CD1c-positive myeloid dendritic cell (primary cell): ENCODE measurements around the gene ADARB2.

Experiments used
- DNase-seq: peaks from one replicate; pipeline ENCODE4 v3.0.0-alpha.2; 2016; ENCODE audit errors: extremely low spot score

ADARB2 gene

DNA sequence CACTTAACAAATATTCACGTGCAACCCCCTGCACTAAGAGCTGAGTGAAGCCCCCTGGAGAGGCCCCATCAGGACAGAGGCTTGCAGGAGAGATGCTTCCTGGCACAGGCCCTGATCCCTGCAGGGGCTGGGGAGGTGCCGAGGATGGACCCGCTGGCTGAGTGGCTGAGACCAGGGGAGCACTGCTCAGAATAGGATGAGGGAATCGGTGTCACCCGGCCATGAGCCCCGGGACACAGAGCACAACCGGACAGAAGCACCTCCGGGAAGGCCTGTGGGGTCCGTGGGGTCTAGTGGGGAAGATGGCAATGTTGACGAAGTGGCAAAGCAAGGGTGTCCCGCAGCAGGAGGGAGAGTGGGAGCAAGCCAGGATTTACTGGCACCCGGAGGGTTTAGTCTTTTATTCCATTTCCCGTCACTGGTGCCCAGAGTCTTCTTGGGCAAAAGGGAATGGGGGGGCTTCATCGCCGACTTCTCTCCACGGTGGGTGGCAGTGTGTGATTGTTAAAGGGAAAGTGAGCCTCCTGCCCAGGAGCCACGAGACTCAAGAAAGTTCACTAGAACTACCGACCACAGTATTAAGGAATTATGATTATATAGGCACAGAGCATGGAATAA is 140.7 kb downstream of the ADARB2 start:
- no peak for DNase-seq

DNA sequence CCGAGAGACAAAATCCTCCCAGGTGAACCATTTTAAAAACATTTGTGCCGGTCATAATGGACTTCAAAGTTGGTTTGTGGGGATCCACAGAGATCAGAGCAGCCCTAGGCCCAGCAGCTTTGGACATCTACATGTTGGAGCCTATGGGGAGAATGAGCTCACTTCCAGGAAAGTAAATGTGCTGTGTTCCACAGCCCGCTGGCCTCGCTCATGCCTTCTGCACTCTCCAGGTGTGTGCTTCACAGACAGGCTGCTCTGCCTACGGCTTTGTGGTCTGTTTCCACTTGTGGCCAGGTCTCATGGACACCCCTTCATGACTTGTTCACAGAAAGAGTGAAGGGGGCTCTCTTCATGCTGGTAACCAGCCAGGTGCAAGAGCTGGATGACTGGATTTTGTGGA is 141.6 kb downstream of the ADARB2 start:
- DNase-seq, result no peak

DNA sequence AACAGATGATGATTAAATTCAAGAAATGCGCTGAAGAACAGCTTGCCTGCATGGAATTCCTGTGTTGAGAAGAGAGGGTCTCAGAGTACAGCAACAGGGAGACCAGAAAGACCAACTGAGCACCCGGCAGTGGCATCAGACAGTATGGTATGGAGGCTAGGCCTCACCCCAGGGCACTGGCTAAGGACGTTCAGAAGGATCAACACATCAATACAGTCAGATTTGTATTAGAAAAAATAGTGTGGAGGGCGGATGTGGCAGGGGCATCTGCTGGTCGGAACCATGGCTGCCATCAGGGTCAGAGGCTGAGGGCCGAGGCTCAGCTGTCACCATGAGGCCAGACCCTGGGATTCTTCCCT is 142.1 kb downstream of the ADARB2 start:
- DNase-seq, result no peak

DNA sequence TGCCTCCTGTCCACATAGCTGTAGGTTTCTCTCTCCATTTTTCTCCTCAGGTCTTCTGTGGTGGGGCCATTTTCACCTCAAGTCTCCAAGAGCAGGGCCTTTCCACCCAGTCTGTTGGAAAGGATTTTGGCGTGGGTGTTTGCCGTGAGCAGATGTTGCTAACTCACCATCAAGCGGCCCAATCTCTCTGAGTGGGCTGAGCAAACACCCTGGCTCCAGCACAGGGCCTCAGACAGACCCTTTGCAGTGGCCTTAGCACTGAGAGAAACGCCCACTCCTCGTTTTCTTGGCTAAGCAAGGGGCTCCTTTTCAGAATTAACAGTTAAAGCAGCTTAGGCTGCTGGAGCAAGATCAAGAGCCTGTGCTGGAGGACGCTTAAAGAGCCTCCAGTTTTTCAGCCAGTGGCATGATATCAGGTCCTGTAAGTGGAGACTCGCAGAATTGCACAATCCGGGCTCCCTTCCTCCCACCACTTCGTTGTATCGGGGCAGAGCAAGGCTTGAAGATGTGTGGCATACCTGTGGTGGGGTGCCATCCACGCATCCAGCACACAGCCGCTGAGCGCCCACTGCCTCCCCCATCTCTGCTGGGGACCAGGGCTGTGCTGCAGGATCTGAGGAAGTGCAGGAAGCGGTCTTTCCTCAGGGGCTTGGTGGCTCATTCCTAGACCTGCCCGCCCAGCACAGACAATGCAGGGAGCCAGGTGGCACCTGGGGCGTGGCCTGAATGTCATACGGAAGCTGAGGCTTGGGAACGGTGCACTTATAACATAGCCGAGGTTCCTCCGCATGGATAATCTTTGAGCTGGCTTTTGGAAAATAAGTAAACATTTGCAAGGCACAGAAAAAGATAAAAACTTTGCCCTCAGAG is 142.7 kb downstream of the ADARB2 start:
- DNase-seq, result no peak

DNA sequence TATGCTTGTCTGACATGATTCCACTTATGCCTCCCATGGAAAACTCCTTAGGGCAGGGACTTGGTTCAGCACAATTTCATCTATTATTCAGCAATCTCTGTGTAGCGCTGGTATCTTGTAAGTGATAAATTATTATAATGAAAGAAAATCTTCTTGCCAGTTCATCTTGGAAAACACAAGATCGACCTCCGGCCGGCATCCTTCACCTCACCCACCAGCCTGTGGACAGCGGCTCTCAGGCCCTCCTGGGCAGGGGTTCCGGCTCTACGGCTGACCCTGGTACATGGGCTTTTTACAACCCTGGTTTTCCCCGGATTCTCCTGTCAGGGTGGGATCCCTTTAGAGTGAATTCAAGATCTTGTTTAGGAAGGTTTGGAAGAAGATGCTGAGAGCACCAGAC is 145.6 kb downstream of the ADARB2 start:
- no peak for DNase-seq

DNA sequence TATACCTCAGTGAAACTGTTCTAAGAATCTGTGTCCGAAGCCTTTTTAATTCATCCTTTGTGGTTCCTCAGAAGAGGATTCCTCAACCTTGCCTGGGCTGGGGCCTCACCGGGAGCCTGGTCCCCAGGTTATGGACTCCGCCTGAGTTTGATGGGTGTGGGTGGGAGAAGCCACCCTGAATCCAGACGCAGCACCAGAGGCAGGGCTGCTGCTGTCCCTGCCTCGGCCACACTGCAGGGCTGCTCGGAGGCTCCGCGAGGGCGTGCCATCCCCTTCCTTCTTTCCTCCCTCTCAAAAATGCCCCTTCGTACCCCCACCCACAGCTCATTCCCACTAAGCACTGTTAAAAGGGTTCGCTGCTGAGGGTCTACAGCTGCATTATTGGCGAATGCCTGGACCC is 146.3 kb downstream of the ADARB2 start:
- no peak for DNase-seq

DNA sequence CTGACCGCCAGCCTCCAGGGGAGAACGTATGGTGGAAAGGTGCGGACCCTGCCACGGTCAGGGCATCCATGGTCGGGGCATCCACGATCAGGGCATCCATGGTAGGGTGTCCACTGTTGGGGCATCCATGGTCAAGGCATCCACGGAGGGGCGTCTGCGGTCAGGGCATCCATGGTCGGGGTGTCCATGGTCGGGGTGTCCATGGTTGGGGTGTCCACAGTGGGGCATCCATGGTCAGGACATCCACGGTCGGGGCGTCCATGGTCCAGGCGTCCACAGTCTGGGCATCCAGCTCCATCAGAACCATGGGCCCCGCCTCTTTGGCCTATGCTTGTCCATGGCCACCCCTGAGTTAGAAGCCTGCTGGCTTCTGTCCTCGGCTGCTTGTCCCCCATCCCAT is 148.1 kb downstream of the ADARB2 start:
- DNase-seq, result no peak

DNA sequence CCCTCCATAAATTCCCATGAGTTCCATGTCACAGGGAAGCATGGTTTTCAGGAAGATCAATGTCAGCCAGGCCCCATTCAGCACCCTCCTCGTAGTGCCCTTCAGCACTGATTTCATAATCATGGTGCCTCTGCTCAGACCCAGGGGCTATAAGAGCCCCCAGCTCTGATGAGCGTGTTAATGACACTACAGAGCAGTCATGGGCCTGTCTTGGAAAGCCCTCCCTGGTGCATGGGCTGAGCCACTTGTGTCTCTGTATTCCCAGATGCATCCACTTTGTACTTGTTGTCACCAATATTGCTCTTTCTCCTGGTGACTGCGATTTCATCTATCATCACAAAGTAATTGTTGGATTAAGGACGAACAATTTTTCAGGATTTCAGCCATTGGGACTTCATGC is 154.6 kb downstream of the ADARB2 start:
- DNase-seq, result no peak

DNA sequence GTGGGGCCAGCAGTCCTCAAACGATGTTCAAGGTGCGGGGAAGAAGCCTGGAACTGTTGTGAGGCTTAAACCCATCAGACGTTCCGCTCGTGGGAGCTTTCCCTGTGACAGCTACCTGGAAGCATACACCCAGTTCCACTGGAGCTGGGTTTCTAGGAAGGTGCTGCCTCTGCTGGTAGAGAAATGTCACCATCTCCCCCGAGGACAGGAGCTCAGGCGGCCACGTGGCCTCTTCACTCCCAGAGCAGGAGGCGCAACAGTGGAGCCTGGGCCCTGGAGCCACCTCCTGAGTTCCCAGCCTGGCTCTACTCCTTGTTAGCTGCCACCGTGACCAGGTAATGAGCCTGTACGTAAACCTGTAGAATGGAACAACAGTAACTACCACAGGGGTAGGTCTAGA is 156.1 kb downstream of the ADARB2 start:
- no peak for DNase-seq

DNA sequence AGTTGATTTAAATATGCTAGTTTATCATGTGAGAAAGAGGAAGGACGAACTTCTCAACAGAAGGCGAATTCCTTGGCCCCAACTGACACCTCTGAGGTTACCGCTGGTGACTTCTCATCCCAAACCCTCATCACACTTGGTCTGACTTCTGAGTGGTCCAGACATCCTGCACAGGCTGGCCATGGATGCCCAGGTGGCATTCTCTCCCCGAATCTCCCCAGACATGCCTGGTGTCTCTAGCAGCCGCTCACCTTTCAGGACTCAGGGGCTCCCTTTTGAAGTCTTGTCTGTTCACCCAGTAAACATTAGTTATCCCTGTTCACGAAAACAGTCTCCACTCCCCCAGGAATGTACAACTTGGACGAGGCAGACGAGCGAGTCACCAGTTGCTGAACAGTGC is 157.7 kb downstream of the ADARB2 start:
- no peak for DNase-seq

DNA sequence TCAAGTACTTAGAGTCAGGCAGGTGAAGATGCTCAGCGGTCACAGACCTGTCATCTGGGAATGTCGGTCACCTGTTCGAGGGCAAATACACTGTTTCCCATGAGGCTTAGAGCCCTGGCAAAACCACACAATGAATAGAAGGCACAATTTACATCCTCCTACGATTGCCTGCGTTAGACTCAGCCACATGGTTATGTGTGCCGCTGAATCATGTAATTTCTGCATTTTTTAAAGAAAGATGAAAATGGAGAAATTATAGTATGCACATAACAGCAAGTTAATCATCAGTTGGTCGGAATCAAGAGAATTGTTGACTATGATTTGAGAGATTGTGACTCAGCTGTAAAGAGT is 158.2 kb downstream of the ADARB2 start:
- DNase-seq, result no peak

DNA sequence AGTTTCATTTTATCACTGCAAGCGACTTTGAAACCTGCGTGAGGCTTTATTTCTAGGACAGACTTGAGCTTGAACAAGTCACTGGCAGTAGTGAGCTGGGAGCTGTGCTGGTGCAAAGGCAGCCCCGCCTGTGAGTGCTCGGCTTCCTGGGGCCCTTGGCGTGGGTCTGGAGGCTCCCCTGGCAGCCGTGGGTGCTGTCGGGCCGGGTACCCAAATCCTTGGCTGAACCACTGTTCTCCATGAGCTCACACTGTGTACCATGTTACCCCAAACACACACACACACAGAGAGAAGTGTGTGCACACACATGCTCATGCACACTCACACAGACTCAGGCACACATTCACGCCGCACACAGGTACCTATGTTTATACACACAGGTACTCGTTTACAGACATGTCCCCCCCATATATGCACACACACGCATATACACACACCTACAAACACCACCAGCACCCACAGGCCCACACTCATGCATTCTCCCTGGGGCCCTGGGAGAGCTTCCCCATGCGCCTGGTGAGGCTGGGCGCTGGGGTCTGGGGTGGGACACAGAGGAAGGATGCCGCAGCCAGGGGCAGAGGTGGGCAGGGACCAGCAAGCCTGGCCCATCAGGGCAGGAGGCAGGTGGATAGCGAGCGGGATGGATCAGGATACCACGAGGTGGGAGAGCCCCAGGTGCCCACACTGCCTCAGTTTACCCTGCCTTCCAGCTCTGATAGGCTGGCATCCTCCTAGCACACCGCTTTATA is 158.8 kb downstream of the ADARB2 start:
- DNase-seq, result no peak

DNA sequence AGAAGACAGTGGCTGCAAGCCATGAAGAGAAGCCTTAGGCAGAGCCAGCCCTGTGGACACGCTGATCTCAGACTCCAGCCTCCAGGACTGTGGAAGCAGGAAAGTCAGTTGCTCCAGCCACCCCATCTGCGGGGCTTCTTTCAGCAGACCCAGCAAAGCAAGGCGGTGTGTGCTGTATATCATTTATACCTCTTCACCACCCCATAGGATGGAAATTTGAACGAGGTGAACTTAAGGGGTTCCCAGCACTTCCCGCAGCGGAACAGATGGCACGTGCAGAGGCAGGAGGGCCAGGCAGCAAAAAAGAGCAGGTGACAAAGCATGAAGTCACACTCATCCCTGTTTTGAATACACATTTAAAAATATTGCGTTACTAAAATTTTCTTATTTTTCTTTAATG is 159.4 kb downstream of the ADARB2 start:
- DNase-seq, result no peak

DNA sequence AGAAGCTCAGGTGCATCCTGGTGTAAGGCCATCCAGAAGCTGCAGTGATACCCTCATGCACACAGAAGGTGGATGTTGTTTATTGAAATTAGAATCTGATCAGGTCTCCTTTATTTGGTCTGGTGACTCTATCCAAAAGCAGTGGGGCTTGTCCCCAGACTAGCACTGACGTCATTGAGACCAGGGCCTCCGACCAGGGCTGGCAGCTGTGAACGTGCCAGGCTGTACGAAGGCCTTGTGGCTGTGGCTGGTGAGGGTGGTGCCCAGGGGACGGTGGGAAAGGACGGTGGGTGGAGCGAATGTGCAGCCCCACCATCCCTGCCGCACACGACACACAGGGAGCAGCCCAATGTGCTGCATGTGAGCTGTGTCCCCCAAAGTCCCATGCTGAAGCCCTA is 160.0 kb downstream of the ADARB2 start:
- no peak for DNase-seq

DNA sequence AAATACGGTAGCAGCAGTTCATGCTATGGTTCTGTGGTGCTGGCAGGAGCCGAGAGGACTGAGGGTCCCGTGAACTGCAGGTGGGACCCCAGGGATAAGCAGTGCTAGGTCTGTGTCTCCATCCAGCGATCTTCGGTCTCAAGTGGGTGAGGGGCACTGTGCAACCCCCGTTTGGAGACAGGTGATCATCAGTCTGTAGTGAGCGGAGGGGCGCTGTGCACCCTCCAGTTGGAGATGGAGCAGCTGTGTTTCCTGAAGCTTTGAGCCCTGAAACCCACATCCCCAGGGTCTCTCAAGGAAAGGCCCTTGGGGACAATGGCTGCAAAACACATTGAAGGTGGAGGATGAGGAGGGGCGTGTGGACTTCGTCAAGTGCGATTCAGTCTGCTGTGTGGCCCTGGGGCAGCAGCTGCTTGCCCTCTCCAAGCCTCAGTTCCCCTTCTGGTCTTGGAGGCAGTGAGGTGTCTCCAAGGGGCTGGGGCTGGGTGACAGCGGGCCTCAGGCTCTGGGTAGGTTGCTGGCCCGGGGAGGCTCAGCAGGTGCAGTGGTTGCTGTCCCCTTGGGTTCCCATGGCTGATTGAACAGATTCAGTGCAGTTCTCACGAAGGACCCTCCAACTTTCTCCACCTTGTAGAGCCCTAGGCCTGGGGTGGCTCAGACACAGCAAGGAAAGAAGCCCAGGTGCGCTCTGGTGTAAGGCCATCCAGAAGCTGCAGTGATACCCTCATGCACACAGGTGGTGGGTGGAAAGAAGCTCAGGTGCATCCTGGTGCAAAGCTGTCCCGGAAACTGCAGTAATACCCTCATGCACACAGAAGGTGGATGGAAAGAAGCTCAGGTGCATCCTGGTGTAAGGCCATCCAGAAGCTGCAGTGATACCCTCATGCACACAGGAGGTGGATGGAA is 160.6 kb downstream of the ADARB2 start:
- DNase-seq, result no peak

DNA sequence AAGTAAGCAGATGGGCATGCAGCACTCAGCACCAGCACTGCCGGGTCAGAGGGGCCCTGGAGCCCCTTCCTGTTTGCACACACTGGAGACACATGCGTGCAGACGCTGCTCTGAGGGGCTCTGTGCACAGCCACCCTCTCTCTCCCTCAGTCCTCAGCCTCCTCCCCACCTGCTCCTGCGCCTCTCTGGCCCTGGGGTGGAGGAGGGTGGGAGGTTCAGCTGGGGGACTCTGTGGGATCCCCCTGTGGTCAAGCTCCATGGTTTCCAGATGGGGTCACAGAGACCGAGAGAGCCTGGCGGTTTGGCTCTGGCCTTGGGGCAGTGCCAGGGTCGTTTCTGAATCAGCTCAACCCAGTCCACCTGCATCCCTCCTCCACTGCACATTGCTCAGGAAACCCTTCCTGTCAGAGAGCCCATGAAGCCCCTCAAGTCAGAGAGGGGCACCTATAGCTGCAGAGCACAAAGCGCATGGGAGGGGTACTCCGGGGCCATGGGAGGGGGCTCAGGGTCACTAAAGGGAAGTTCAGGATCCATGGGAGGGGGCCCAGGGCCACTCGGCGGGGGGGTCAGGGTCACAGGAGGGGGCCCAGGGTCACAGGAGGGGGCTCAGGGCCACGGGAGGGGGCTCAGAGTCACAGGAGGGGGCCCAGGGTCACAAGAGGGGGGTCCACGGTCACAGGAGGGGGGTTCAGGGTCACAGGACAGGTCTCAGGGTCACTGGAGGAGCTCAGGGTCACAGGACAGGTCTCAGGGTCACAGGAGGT is 161.7 kb downstream of the ADARB2 start:
- no peak for DNase-seq

DNA sequence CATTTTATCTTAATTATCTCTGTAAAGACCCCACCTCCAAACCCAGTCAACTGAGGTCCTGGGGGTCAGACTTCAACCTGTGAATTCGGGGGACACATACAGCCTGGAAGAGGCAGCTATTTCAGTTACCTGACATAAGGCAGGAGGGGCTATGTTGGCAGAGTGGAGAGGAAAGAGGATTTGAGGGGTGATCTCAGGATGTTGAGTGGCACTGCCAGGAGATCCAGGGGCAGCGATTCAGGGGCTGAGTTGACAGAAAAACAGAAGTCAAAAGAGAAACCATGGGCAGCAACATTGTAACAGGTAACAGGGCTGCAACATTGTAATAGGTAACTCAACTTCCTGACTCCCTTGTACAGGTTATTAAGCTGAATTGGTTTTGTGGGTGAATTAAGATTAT is 162.6 kb downstream of the ADARB2 start:
- no peak for DNase-seq

DNA sequence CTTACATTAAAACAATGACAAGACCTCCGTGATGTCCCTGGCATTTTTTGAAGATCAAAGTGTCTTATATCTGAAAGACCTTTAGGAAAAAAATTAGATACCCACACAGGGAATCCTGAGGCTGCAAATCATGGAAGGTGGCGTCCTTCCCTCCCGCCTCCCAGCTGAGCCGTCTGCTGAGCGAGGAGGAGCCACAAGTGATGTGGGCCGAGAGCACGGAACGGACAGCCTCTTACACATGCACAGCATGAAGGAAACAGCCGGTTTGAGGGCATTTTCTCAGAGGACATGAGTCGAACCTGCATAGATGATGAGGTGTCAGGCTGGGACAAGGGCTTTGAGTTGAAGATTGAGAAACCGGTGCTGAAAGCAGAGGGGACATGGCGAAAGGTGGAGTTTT is 163.3 kb downstream of the ADARB2 start:
- DNase-seq, result no peak

DNA sequence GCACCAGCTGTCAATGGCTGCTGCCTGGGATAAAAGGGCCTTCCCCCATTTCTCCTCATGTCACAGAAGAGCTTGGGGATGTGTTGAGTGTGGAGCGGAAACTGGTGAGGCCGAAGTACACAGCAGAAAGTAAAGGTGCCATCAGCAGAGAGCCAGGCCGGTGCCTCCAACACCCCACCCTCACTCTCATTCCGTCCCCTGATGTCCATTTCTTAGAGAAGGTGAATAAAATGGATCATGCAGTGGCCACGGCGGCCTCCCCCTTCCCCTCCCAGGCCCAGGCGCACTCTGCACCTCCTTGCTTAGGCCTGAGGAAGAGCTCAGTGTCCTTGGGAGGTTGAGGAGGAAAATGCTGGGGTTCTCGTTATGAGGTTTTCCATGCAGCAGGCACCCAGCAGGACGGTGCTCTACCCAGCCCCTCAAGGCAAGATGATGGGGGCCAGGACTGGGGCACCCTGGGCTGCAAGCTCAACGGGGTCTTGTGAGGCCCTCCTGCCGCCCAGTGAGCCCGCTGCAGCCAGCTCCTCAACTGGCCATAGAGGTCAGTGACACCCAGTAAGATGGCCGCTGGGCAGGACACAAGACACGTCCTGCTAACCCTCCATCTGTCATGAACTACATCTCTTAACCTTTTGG is 163.9 kb downstream of the ADARB2 start:
- DNase-seq, result no peak

DNA sequence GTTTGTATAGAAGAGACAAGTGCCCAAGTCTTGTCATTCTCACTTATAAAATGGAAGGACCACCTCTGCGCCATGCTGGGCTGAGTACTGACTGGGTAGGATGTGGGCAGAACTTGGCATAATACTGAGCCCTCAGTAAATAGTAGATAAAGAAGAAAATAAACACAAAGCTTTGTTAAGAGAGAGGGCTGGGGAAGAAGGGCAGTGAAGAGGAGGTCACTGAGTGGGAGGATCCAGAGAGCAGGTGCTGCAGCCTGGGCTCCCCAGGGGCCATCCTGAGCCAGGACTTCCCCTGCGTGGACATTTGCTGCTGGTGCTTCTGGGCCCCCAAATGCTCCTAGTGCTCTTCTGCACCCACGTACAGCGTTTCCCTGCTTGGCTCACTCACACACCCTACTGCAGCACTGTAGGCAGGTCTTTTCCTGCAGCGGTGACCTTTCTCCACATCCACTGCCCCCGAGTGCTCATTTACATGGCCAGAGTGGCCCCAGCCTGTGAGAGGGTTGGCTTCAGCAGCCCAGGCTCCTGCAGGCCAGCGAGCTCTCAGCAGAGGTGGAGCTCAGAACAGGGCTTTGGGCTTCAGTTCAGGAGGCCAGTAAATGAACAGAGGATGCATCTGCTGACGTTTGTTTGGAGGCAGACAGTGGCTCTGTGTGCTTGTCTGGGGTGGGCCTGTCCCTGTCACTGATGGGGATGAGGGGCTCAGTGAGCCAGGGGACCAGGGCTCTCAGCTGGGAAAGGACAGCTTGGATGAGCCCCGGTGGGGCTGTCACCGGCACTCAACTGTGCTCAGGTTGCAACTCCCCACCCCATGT is 164.6 kb downstream of the ADARB2 start:
- no peak for DNase-seq
